SK-N-SH treated with all-trans-retinoic acid at 6 μM for 48 hours (cell line): ENCODE data around the gene TTC3.

Source experiments
- ARNTL ChIP-seq: fragments of 450-650 bp; formaldehyde crosslinking; IDR thresholded peaks from 2 replicates; pipeline ENCODE4 v1.5.0; 2020; ENCODE audit warnings: low read depth, mild to moderate bottlenecking, moderate library complexity, borderline replicate concordance
- BACH2 ChIP-seq: fragments of 250-450 bp; sonication (Bioruptor Pico); IDR thresholded peaks from 2 replicates; pipeline ENCODE4 v1.9.0; 2021; ENCODE audit warnings: mild to moderate bottlenecking, borderline replicate concordance
- OSR1 ChIP-seq: fragments of 250-450 bp; sonication (Bioruptor Pico); IDR thresholded peaks from 2 replicates; pipeline ENCODE4 v1.8.0; 2022; ENCODE audit warnings: moderate library complexity, mild to moderate bottlenecking, inconsistent platforms
- PPARA ChIP-seq: fragments of 250-450 bp; sonication (Bioruptor Pico); IDR thresholded peaks from 2 replicates; pipeline ENCODE4 v1.5.0; 2020; ENCODE audit warnings: mild to moderate bottlenecking, borderline replicate concordance
- RARB ChIP-seq: fragments of 250-450 bp; sonication (Bioruptor Pico); IDR thresholded peaks from 2 replicates; pipeline ENCODE4 v1.8.0; 2021; ENCODE audit warnings: mild to moderate bottlenecking, moderate library complexity
- ZFP30 ChIP-seq: fragments of 450-650 bp; formaldehyde crosslinking; IDR thresholded peaks from 2 replicates; pipeline ENCODE4 v1.5.0; 2022; ENCODE audit warnings: mild to moderate bottlenecking, moderate library complexity
- ZNF565 ChIP-seq: fragments of 450-650 bp; formaldehyde crosslinking; conservative IDR thresholded peaks from 2 replicates; pipeline ENCODE4 v1.5.0; 2020; ENCODE audit warnings: low read depth, mild to moderate bottlenecking, moderate library complexity
- ZNF70 ChIP-seq: fragments of 450-650 bp; formaldehyde crosslinking; IDR thresholded peaks from 2 replicates; pipeline ENCODE4 v1.5.0; 2020; ENCODE audit warnings: mild to moderate bottlenecking, moderate library complexity
- ZNF8 ChIP-seq: fragments of 450-650 bp; formaldehyde crosslinking; IDR thresholded peaks from 2 replicates; pipeline ENCODE4 v1.5.0; 2020; ENCODE audit warnings: mild to moderate bottlenecking, moderate library complexity
- TF ChIP-seq, protein P1 (sequence below): fragments of 250-450 bp; sonication (Bioruptor Pico); IDR thresholded peaks from 2 replicates; pipeline ENCODE4 v1.8.0; 2020; ENCODE audit warnings: mild to moderate bottlenecking, moderate library complexity, borderline replicate concordance
- TF ChIP-seq, protein P2 (sequence below): fragments of 250-450 bp; sonication (Bioruptor Pico); IDR thresholded peaks from 2 replicates; pipeline ENCODE4 v1.5.1; 2020; ENCODE audit warnings: low read depth, mild to moderate bottlenecking, moderate library complexity

- TF ChIP-seq BACH2 (CRISPR knock-in tag) (no peak), ZNF70 (CRISPR knock-in tag) (no peak), PPARA (CRISPR knock-in tag) (no peak), ZFP30 (CRISPR knock-in tag) (no peak), RARB (CRISPR knock-in tag) (no peak), ZNF8 (CRISPR knock-in tag) (no peak), ZNF565 (CRISPR knock-in tag) (no peak), OSR1 (CRISPR knock-in tag) (no peak), ARNTL (no peak)
- TF ChIP-seq, protein P1, sequence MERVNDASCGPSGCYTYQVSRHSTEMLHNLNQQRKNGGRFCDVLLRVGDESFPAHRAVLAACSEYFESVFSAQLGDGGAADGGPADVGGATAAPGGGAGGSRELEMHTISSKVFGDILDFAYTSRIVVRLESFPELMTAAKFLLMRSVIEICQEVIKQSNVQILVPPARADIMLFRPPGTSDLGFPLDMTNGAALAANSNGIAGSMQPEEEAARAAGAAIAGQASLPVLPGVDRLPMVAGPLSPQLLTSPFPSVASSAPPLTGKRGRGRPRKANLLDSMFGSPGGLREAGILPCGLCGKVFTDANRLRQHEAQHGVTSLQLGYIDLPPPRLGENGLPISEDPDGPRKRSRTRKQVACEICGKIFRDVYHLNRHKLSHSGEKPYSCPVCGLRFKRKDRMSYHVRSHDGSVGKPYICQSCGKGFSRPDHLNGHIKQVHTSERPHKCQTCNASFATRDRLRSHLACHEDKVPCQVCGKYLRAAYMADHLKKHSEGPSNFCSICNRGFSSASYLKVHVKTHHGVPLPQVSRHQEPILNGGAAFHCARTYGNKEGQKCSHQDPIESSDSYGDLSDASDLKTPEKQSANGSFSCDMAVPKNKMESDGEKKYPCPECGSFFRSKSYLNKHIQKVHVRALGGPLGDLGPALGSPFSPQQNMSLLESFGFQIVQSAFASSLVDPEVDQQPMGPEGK (CRISPR knock-in tag): no peak
- TF ChIP-seq, protein P2, sequence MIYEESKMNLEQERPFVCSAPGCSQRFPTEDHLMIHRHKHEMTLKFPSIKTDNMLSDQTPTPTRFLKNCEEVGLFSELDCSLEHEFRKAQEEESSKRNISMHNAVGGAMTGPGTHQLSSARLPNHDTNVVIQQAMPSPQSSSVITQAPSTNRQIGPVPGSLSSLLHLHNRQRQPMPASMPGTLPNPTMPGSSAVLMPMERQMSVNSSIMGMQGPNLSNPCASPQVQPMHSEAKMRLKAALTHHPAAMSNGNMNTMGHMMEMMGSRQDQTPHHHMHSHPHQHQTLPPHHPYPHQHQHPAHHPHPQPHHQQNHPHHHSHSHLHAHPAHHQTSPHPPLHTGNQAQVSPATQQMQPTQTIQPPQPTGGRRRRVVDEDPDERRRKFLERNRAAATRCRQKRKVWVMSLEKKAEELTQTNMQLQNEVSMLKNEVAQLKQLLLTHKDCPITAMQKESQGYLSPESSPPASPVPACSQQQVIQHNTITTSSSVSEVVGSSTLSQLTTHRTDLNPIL: no peak
Observed at GRCh38 chr21:37164742-37165141, 91.7 kb downstream of the TTC3 start.
